HG03060 (cell line): Measurements from ENCODE around the gene ADGRA3.

Experiments used
- ATAC-seq: cut with Tn5 transposase; IDR thresholded peaks from one replicate; pipeline ENCODE4 v1.9.1; 2021; ENCODE audit warnings: low read depth, moderate number of reproducible peaks; ENCODE audit not compliant: unreplicated experiment

ADGRA3 gene, protein sequence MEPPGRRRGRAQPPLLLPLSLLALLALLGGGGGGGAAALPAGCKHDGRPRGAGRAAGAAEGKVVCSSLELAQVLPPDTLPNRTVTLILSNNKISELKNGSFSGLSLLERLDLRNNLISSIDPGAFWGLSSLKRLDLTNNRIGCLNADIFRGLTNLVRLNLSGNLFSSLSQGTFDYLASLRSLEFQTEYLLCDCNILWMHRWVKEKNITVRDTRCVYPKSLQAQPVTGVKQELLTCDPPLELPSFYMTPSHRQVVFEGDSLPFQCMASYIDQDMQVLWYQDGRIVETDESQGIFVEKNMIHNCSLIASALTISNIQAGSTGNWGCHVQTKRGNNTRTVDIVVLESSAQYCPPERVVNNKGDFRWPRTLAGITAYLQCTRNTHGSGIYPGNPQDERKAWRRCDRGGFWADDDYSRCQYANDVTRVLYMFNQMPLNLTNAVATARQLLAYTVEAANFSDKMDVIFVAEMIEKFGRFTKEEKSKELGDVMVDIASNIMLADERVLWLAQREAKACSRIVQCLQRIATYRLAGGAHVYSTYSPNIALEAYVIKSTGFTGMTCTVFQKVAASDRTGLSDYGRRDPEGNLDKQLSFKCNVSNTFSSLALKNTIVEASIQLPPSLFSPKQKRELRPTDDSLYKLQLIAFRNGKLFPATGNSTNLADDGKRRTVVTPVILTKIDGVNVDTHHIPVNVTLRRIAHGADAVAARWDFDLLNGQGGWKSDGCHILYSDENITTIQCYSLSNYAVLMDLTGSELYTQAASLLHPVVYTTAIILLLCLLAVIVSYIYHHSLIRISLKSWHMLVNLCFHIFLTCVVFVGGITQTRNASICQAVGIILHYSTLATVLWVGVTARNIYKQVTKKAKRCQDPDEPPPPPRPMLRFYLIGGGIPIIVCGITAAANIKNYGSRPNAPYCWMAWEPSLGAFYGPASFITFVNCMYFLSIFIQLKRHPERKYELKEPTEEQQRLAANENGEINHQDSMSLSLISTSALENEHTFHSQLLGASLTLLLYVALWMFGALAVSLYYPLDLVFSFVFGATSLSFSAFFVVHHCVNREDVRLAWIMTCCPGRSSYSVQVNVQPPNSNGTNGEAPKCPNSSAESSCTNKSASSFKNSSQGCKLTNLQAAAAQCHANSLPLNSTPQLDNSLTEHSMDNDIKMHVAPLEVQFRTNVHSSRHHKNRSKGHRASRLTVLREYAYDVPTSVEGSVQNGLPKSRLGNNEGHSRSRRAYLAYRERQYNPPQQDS (N-terminal part only)

DNA sequence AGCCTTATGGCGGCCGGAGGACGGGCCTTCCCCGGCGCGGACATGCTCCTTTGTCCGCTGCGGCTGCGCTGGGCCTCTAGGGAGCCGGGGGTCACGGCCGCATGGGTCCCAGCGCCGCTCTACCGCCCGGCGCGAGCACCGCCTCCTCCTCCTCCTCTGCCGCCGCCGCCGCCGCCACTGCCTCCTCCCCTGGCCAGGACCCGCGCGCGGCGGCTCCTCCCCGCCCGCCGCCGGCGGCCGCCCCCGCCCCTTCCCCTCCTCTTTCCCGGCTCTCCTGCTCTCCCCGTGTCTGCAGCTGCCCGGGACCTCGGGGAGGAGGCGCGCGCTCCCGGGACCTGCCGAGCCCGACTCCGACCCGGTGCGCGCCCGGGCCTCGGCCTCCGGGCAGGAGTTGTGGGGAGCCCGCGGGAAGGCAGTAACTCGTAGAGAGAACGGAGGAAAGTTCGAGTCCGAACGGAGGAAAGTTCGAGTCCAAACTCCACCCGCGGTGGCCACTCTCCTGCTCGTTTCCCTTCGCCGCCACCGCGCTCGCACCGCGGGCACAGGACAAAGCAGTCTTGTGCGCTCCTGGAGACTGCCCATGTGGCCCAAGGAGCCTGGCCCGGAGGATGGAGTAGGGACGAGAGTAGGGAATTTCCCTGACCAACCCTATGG is at the start of gene ADGRA3:
TSS of gene ADGRA3 (minus strand) at position 179 of the 654 bp plus-strand sequence. CDS start 282 bp downstream, outside the sequence.
- ATAC-seq = no peak

DNA sequence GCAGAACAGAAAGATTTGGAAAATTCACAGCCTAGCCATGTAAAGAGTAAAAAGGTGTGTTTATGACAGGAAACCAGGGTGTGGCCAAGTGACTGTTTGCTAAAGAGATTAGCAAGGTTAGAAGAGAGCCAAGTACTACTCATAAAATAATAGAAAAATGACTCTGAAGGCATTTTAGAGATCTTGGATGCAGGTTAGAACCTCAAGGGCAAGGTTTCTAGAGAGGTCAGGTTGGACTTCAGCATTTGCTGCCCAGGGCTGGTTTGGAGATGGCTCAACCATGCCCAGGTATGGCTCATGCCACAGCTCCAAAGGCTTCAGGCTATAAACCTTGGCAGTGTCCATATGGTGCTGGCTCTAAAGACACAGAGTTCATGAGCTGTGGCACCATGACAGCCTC is 40.6 kb upstream of the ADGRA3 start:
- no peak for ATAC-seq

DNA sequence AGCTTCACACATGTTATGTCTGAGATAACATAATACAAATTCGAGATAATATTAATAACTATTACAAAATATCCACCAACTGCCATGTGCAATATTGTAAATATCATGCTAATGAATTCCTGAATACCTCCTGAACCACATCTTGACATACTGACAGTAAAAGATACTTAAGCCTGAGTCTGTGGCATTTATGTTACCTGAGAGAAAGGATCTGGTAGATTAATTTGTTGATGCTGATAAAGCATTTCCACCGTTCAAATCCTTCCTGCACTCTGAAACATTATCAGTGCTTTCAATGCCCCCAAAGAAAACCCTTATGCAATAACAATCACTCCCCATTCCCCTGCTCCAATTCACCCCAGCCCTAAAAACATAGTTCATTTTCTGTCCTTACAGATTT is 38.8 kb upstream of the ADGRA3 start:
- no peak for ATAC-seq

DNA sequence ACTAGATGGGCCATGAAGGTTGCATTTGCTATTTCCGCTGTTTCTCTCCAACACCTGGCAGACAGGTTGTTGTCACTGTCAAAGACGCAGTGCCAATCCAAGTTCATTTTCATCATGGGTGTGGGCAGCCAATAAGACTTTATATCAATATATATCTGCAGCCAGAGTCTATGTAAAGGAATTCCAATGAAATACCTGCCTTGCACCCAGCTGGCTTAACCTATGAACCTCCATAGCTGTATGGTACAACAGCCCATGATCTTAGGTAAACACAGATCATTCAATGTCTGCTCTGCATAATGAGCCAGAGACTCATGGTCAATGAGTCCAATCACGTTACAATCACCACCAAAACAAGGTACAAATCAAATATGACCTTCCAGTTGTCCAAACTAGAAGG is 37.7 kb upstream of the ADGRA3 start:
- no peak for ATAC-seq

DNA sequence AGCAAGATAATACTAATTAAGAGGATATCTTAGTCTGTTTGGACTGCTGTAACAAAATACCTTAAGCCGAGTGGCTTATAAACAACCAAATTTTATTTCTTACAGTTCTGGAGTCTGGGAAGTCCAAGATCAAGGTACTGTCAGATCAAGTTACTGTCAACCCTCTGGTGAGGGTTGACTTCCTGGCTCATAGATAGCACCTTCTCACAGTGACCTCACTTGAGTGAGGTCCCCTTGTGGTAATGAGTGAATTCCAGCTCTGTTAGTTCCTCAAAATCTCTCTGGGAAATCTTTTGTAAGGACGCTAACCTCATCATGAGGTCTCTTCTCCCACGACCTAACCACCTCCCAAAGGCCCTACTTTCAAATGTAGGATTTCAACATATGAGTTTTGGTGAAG is 36.9 kb upstream of the ADGRA3 start:
- ATAC-seq = no peak

DNA sequence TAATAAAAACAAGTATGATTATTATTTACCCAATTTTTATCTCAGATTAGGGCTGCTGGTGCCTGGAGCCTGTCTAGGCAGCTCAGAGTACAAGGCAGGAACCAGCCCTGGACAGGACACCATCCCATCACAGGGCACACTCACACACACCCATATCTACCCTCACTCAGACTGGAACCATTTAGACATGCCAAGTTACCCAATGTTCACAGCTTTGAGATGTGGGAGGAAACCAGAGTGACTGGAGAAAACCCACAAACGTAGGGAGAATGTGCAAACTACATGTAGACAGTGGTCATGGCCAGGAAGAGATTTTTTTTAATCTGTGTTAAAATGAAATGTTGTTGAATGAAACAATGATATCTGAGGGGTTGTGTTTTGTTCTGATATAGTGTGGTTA is 35.7 kb upstream of the ADGRA3 start:
- no peak for ATAC-seq

DNA sequence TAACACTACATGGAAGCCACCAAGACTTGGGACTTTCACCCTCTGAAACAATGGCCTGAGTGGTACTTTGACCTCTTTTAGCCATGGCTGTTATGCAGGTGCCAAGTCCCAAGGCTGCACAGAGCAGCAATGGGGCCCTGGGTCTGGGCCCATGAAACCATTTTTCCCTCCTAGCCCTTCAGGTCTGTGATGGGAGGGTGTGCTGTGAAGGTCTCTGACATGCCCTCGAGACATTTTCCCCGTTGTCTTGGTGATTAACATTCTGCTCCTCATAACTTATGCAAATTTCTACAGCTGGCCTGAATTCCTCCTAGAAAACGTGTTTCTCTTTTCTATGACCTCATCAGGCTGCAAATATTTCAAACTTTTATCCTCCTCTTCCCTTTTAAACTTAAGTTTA is 30.4 kb upstream of the ADGRA3 start:
- ATAC-seq = no peak

DNA sequence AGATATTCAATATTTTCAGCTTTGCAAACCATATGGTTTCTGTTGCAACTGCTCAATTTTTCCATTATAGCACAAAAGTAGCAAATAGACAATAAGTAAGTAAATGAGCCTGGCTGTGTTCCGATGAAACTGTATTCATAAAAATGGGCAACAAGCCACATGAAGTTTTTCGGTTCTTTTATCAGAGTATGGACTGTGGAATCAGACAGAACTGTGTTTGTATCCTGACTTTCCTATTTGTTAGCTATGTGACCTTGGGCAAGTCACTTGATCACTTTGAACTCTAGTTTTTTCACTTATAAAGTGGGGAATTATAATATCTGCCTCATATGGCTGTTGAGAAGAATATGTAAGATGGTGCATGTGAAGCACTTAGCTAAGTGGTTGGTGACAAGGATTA is 23.4 kb upstream of the ADGRA3 start:
- no peak for ATAC-seq

DNA sequence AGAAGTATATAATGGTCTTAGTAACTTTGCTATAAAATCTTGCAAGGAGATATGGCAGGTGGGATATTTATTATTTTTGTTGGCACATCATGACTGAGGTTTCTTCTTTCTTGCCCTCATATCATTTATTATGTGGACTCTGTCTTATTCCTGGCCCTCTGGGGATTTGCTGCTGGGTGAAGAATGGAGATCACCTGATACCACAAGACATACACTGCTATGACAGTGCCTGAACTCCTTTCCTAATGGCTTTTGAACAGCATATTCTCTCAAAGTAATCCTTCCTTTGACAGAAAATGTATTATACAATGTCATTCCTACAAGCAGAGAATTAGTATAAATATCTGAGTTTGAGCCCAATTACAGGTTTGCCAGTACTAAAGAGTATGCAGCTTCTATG is 22.0 kb upstream of the ADGRA3 start:
- ATAC-seq = no peak

DNA sequence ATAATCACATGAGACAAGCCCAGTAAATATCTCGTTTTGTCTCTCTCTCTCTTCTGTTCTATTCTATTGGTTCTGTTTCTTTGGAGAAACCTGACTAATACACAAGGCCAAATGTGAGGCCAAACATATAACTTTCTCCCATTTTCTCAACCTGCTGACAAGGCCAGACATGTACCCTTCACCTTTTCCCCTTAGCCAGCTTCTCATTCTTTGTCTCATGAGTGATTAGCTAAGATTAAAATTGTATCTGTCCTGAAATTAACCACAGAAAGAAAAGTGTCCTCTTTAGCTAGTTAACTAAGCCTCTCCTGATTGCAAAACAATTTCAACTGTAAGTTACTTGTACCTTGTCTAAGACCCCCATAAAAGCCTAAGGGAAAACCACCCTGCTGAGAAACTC is 18.5 kb upstream of the ADGRA3 start:
- no peak for ATAC-seq

DNA sequence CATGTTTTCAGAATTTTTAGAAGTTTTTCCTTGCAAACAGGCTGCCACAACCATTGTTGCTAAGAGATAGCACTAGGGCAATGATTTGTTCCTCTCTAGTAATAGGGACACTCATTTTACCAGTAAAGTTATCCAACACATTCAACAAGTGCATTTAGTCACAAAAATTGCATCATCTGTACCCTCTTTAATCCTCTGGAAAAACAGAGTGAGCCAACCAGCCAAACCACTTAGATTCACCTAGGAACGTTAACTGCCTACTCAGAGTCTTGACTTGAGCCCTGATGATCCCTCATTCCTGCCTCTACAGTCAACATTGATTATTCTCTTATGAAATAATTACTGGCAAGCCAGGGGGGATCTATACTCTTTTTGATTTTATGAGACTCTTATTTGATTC is 17.0 kb upstream of the ADGRA3 start:
- ATAC-seq = no peak

DNA sequence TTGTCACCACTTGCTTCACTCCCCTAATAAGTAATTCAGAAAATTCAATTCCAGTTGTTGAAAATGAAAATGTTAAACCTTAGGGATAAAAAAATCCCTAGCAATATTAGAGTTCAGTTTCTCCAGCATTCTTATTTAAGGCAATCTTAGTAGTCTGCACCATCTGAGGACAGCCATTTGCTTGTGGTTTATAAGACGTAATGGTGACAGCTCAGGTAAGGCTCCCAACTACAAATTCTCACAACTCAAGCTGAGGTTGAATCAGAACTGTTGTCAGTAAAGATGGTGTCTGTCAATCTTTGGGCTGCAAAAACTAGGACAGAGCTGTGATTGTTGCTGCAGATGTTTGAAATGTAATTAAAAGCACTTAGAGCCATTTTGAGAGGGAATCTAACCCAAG is 16.3 kb upstream of the ADGRA3 start:
- no peak for ATAC-seq

DNA sequence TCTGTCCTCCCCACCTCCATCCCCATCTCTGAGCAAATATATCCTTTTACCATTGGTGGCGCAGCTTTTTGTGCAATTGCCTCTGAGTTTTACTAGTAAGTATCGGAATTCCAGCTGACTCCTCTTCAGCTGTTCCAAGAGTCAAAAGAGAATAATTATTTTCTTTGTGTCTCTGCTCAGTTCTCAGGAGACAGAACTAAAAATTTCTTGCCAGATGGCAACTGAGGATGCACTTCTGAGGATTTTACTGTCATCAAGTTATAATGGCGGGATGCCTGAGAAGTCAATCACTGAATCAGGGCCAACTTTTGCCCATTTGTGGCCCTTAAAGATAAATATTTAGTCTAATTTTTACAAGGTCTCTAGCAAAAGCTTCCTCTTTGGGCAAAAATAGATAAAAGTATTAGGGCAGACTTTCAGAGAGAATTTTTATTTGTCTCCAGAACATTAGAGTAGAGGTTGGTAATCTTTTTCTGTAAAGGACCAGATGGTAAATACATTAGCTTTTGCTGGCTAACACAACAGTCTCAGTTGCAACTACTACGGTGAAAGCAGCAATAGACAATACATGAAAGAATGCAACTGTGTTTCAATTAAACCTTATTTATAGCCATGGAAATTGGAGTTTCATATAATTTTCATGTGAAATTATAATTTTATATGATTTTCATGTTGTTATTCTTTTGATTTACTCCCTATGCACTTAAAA is 15.6 kb upstream of the ADGRA3 start:
- ATAC-seq = no peak

DNA sequence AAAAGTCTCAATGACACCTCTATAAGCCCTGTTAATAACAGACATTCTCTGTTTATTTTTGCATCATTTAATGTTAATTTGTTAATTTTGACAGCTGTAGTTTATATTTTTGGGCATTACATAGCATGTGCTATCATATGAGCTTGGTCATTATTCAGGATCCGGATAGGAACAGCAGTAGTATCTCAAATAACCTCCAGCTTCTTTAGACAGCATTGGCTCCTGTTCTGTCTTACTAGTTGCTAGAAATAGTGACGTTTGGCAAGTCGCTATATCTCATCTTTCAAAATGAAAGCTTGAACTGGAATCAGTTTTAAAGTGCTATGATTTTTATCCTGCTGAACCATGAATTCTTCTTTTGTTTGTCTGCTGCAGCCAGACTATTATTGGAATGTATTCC is 9.0 kb upstream of the ADGRA3 start:
- no peak for ATAC-seq

DNA sequence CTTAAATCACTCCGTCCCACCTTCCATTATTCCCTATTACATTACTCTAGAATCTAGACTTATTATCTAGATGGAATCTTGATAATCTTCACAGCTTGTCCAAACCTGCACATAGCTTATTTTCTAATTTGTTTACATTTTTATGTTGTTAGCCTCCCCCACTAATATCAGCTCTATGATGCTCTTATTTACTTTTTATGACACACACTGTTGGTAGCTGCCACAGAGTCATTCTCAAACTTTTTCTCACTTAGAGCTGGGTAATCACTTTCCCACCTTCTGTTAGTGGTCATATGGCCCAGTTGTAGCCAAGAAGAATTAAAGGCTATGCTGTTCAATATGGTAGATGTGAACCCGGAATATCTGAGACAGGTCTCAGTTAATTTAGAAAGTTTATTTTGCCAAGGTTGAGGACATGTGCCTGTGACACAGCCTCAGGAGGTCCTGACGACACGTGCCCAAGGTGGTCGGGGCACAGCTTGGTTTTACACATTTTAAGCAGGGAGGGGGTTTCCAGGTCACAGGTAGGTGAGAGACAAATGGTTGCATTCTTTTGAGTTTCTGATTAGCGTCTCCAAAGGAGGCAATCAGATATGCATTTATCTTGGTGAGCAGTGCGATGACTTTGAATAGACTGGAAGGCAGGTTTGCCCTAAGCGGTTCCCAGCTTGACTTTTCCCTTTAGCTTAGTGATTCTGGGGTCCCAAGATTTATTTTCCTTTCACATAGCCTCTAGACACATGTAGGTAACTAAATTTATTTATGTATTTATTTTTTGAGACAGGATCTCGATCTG is 7.0 kb upstream of the ADGRA3 start:
- no peak for ATAC-seq

DNA sequence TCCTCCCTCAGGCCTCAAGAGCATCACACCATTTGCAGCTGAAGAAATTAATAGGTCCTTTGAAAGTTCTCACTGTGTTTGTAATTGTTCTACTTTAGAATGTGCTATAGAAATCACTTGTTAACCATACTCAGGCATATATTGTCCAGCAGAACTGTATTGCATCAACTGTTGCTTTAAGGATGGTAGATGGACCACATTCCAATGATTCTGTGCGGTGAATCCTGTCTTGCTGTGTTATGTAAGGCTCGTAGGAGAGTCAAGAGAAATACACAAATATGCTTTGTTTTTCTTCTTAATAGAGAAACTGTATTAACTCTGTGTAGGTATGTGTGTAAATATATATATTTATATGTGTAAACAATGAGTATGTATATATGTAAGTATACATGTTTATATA is 6.3 kb upstream of the ADGRA3 start:
- no peak for ATAC-seq

DNA sequence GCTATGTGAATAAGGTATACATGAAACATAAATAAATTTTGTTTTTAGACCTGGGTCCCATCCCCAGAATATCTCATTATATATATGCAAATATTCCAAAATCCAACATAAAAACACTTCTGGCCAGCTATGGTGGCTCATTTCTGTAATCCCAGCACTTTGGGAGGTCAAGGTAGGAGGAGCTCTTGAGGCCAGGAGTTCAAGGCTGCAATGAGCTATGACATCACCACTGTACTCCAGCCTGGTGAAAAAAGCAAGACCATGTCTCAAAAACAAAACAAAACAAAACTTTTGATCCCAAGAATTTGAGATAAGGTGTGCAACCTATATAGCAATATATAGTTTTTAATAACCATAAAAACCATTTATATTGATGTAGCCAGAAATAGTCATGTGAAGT is 5.4 kb upstream of the ADGRA3 start:
- no peak for ATAC-seq

DNA sequence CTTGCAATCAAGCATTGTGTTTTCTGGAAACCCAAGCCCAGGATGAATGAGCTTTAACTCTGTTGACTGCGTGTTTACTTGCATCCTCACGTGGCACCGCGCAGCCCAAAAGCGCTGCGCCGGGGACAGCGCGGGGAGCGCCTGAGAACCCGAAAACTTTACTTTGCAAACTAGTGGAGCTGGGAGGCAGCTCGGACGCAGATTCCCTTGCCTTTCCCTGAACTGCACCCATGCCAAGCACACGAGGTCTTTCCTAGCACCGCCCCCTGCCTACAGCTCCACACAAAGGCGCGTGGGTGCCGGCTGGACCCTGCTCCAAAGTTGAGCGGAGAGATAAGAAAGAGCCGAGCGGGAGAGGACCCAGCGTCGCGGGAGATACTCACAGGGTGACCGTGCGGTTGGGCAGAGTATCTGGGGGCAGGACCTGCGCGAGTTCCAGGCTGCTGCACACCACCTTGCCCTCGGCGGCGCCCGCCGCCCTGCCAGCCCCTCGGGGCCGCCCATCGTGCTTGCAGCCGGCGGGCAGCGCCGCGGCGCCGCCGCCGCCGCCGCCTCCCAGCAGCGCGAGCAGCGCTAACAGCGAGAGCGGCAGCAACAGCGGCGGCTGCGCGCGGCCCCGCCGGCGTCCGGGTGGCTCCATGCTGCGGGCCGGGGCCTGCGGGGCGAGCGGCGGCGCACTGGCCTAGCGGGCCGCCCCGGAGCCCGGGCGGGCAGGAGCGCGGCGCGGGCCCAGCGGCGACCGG is 550 bp downstream of the ADGRA3 start:
- ATAC-seq = no peak
